M059J (cell line): ENCODE measurements around the gene POLR3H. TPM values are rescaled to one million over a fixed set of nuclear protein-coding genes. Genes with fewer than 3 reads are reported as not detected.
"Not testable (repeated sequence)": the region's sequence is repeated elsewhere in the genome, so short reads cannot be mapped to it uniquely, and the experiment has no call there.

Source experiments
- DNase-seq: peaks from one replicate; pipeline ENCODE4 v3.0.0-alpha.2; 2012; ENCODE audit warnings: low read depth
- total RNA-seq: library from RNA; depleted of rRNA; stranded (reverse); fragments of >200 nt; shearing (Covaris generic); gene quantifications from 2 replicates; pipeline ENCODE4 v1.2.3, GENCODE V29; 2014

POLR3H gene
- total RNA-seq, 1 experiment from 2014 or later = 21.5 TPM

GRCh38 chr22:41564563-41564962 is 20.3 kb upstream of the POLR3H start:
- DNase-seq = peak; percentile 72

- peak; percentile 89 for DNase-seq
Measured at GRCh38 chr22:41563051-41563711, 18.9 kb upstream of the POLR3H start.

- DNase-seq = no peak
Measured at GRCh38 chr22:41562461-41562860, 18.2 kb upstream of the POLR3H start.

GRCh38 chr22:41561788-41562187 is 17.5 kb upstream of the POLR3H start:
- no peak for DNase-seq

- DNase-seq = no peak
Measured at GRCh38 chr22:41561335-41561734, 17.1 kb upstream of the POLR3H start.

GRCh38 chr22:41560095-41560471 is 15.8 kb upstream of the POLR3H start:
- no peak for DNase-seq

GRCh38 chr22:41558241-41558630 is 14.0 kb upstream of the POLR3H start:
- DNase-seq = not testable (repeated sequence)

- DNase-seq = peak; percentile 49
Measured at GRCh38 chr22:41557401-41558240, 13.4 kb upstream of the POLR3H start.

- no peak for DNase-seq
Measured at GRCh38 chr22:41556561-41556960, 12.3 kb upstream of the POLR3H start.

- DNase-seq = no peak
Measured at GRCh38 chr22:41555325-41555982, 11.2 kb upstream of the POLR3H start.

GRCh38 chr22:41551877-41552582 is 7.8 kb upstream of the POLR3H start:
- DNase-seq = no peak

GRCh38 chr22:41550952-41551491 is 6.8 kb upstream of the POLR3H start:
- no peak for DNase-seq

- DNase-seq = no peak
Measured at GRCh38 chr22:41548830-41549211, 4.6 kb upstream of the POLR3H start.

GRCh38 chr22:41544671-41545476 is 604 bp upstream of the POLR3H start:
- no peak for DNase-seq

- no peak for DNase-seq
Measured at GRCh38 chr22:41542224-41542623, 2.0 kb downstream of the POLR3H start.

GRCh38 chr22:41541484-41541883 is 2.8 kb downstream of the POLR3H start:
- DNase-seq = no peak

- no peak for DNase-seq
Measured at GRCh38 chr22:41540365-41540764, 3.9 kb downstream of the POLR3H start.

GRCh38 chr22:41540006-41540315 is 4.3 kb downstream of the POLR3H start:
- DNase-seq = no peak

- no peak for DNase-seq
Measured at GRCh38 chr22:41539146-41540005, 4.9 kb downstream of the POLR3H start.

- DNase-seq = no peak
Measured at GRCh38 chr22:41538583-41538982, 5.7 kb downstream of the POLR3H start.
